GM19239 (cell line): ENCODE data around the gene LSM12.

ENCODE experiments used
- DNase-seq: peaks from one replicate; pipeline ENCODE4 v3.0.0; 2011; ENCODE audit warnings: low spot score; ENCODE audit not compliant: insufficient read length
- FAIRE-seq: peaks from 2 replicates; lab custom pipeline; 2011; peaks lifted over from hg19 to GRCh38; lab: Jason Lieb, UNC

LSM12 gene

GRCh38 chr17:44097110-44097958 is 30.9 kb upstream of the LSM12 start:
- DNase-seq = no peak
- FAIRE-seq = no peak

- FAIRE-seq (peak; percentile 87), DNase-seq (peak; percentile 42)
Measured at GRCh38 chr17:44095647-44096496, 29.4 kb upstream of the LSM12 start.

GRCh38 chr17:44095388-44095646 is 28.8 kb upstream of the LSM12 start:
- DNase-seq = no peak
- FAIRE-seq = no peak

- no peak for DNase-seq
- FAIRE-seq = no peak
Measured at GRCh38 chr17:44094701-44095387, 28.4 kb upstream of the LSM12 start.

- DNase-seq = no peak
- FAIRE-seq = no peak
Measured at GRCh38 chr17:44093231-44093900, 26.9 kb upstream of the LSM12 start.

GRCh38 chr17:44092051-44092450 is 25.6 kb upstream of the LSM12 start:
- FAIRE-seq = no peak
- DNase-seq = no peak

GRCh38 chr17:44091200-44091997 is 24.9 kb upstream of the LSM12 start:
- DNase-seq (no peak), FAIRE-seq (no peak)

- FAIRE-seq = no peak
- no peak for DNase-seq
Measured at GRCh38 chr17:44088254-44088653, 21.8 kb upstream of the LSM12 start.

- FAIRE-seq = no peak
- DNase-seq = no peak
Measured at GRCh38 chr17:44087319-44087718, 20.8 kb upstream of the LSM12 start.

GRCh38 chr17:44086364-44087311 is 20.2 kb upstream of the LSM12 start:
- FAIRE-seq (no peak), DNase-seq (no peak)

GRCh38 chr17:44085908-44086307 is 19.4 kb upstream of the LSM12 start:
- DNase-seq (no peak), FAIRE-seq (no peak)

GRCh38 chr17:44084921-44085320 is 18.4 kb upstream of the LSM12 start:
- FAIRE-seq (no peak), DNase-seq (no peak)

- FAIRE-seq = no peak
Measured at GRCh38 chr17:44084131-44084538, 17.7 kb upstream of the LSM12 start.

GRCh38 chr17:44083250-44083849 is 16.9 kb upstream of the LSM12 start:
- FAIRE-seq (no peak), DNase-seq (no peak)

More at GRCh38 chr17:44084131-44084538, 17.7 kb upstream of the LSM12 start:
- DNase-seq = no peak

GRCh38 chr17:44082256-44082927 is 15.9 kb upstream of the LSM12 start:
- FAIRE-seq (no peak), DNase-seq (no peak)

GRCh38 chr17:44081681-44082080 is 15.2 kb upstream of the LSM12 start:
- FAIRE-seq = no peak
- no peak for DNase-seq
